ENCODE measurements around the gene IL36RN. TPM values are rescaled to one million over a fixed set of nuclear protein-coding genes. Genes with fewer than 3 reads are reported as not detected.

The IL36RN gene
- total RNA-seq (2014; rRNA removed), result not detected in 2 replicates
- not detected for polyA plus RNA-seq (2012)

DNA sequence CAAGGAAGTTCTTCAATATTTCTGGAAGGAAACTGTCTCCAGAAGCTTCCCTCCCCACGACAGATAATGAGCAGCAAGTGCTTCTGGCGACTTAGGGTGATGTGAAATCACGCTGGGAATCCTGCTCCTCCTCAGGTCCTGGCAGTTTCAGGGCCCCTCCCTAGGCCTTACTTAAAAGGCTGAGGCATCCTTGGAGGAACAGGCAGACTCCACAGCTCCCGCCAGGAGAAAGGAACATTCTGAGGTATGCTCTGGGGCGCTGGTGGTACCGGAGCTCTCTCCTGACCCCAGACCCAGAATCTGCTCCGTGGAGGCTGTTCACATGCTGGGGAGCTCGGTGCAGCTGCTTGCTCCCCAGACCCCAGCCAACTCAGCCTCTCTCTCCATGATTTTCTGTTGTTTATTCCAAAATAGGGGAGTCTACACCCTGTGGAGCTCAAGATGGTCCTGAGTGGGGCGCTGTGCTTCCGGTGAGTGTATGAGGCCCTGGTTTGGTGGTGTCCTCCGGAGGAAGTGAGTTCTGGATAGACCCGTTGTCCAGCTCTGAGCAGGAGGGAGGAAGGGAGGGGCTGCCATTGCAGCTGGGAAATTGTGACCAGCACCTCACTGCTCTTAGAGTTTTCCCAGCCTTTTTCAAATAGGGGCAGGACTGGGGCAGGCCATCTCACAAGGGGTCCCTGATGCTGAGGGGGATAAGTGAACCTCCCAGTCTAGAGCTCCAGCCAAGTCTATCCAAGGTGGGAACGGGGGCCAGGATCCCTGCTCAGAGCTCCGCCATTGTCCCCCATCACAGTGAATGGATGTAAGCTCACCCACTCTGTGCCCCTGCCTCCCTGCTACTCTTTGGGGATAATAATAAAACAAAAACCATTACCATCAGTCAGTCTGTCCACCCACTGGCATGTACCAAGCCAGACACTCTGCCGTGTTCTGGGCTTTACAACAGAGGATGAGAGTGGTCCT is at the start of gene IL36RN:
IL36RN (plus strand) TSS at position 201 of the 963 bp plus-strand sequence; CDS start at position 442, 241 bp downstream.
- no peak for DNase-seq (ENCODE audit: low read depth)

DNA sequence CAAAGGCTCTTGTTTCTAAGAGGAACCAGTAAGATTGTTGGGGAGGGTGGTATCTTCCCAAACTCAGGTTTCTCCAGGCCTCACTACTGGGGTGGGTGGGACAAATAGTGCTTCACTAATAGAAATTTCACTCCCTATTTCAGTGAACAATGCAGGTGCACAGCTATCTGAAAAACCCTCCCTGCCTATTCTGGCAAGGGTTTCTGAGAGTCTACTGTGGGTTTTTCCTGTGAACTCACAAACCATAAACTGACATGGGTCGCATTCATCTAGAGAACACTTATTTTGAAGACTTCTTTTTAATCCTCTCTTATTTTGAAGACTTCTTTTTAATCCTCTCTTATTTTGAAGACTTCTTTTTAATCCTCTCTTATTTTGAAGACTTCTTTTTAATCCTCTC is 49.4 kb upstream of the IL36RN start:
- DNase-seq (ENCODE audit: low read depth), result no peak

DNA sequence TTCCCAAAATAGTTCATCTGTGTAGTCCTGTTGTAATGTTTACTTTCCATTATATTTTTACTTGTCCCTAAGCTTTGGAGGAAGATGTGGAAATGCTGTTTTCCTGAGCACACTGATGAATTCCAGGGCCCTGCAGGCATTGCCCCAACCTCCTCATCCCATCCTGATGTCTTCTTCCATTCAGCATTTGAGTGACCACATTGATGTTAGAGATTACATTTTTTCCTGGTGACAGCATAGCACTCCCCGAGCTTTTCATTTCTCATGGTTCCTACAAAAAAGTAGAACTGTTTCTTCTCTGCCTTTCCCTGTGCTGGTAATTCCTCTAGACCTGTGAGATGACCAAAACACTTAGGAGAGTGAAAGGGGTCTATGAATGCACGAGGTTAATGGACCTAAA is 48.9 kb upstream of the IL36RN start:
- no peak for DNase-seq (ENCODE audit: low read depth)

DNA sequence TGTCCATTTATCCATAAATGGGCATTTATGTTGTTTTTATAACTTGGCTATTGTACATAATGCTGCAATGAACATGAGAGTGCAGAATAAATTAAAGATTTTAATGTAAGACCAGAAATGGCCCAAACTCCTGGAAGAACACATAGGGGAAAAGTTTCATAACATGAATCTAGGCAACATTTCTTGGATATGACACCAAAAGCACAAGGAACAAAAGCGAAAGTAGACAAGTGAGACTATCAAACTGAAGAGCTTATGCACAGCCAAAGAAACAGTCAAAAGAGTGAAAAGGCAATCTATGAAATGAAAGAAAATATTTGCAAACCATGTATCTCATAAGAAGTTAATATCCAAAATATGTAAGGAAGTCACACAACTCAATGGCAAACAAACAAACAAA is 47.9 kb upstream of the IL36RN start:
- DNase-seq (ENCODE audit: low read depth), result no peak

DNA sequence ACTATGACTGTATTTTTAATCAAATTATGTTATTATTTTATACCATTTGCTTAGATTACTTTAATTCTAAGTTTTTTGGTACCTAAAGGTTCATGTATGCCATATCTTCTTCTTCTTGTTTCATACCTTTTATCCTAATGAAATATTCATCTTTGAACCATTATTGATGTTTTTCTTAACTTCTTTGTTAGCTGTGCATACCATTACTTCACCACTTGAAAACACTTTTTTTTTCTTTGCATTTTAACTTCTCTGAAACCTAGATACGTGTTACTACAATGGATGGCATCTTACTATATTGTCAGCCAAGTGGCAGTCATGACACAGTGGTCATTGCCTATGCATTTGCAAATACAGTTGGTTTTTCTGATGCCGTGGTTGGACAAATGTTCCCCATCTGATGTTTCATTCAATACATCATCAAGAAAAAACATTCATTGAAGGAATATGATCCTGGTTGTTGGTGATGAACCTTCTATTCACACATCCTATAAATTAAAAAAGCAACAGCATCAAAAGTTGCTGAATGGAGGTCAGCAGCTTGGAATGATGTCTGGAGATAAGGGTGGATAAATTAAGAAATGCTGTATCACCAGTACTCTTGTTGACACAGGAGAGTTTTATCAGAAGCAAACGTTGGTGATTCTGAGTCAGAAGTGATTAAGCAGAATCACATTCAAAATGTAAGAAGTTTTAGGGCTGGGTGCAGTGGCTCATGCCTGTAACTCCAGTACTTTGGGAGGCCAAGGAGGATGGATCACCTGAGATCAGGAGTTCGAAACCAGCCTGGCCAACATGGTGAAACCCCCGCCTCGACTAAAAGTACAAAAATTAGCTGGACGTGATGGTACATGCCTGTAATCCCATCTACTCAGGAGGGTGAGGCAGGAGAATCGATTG is 46.3 kb upstream of the IL36RN start:
- peak; percentile 8 for DNase-seq (ENCODE audit: low read depth)

DNA sequence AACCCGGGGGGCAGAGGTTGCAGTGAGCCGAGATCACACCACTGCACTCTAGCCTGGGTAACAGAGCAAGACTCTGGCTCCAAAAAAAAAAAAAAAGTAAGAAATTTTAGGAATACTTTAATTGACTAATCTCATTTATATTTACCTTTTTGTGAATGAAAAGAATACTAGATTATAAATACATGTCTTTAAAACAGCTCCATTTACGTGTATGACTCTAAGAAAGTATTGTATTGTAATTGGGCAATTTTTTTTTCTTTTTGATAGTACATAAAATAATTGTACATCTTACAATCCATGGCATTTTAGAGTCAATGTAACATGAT is 45.7 kb upstream of the IL36RN start:
- DNase-seq (ENCODE audit: low read depth), result no peak

DNA sequence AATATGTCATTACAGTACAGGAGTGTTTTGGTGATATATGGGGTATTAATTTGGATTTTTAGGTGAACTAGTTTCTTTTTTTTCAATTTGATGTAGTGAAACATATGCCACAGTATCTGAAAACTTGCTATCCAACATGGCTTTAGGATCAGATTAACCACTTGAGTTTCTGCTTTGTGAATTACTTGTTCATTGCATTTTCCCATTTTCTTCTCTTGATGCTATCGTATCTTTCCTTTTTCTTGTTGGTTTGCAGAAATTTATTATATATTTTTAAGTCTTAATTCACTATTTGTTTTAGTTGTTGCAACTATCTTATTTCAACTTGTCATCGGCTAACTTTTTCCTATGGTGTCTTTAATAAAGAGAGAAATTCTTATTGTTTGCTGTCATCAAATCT is 44.9 kb upstream of the IL36RN start:
- DNase-seq (ENCODE audit: low read depth), result no peak

DNA sequence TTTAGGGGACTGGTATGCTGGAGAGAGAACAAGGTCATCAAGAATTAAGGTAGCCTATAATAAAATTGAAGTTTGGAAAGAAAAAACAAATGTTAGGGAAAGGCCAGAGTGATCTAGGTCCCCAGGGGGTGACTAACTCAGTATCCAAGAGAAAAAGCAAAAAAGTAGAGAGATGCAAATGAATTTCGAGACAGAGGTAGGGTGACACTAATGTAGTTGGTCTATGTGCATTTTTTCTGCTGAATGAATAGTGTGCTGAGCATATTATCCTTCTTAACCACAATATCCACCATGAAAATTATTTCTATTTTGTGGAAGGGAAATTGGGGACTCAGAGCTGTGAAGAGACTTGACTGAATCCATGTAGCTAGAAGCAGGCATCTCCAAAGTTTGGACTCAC is 44.0 kb upstream of the IL36RN start:
- DNase-seq (ENCODE audit: low read depth), result no peak

DNA sequence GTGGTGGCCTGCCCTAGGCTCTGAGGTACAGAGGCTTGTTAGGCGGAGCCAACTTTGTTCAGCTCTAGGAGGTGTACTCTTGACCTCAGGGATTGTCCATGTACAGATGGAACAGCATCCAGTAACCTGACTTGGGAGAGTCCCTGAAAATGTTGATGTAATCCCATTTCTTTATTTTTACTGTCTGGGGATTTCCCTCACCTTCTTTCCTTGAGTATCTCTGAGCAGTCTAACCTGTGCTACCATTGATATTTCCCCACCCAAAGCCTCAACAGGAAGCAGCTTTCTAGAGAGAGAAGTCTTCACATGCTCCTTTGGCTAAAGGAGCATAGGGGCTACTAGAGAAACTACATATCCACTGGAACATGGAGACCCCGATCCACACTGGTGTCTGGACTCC is 43.3 kb upstream of the IL36RN start:
- DNase-seq (ENCODE audit: low read depth), result no peak

DNA sequence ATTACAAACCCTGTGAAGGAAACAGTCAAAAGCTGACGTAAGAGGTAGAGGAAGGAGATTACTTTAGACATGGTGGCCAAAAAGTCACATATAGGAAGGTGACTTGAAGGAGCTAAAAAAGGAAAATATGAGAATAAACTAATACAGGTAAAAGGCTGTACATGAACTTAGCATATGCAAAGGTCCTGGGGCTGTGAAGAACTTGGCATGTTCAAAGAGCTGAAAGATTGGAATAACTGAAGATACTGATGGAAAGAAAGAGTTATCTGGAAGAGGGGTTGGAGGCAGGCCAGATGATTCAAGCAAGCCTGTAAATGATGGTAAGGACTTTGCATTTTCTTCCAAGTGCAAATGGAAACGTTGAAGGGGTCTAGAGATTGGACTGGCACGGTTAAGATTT is 40.5 kb upstream of the IL36RN start:
- DNase-seq (ENCODE audit: low read depth), result no peak

DNA sequence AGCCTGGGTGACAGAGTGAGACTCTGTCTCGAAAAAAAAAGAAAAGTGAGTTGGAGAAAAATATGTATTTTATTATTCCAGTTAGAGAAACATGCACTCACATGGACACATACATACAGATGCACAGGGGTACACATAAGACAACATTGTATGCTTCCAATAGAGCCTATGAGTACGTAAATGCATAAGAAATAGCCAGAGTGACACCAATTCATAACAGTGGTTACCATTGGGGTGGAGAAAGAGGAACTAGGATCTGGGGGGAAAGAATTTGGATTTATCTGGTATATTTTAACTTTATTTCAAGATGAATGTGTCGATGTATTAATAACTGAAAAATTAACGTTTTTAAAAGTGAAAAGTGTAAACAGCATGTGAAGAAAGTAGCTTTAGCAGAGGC is 37.7 kb upstream of the IL36RN start:
- no peak for DNase-seq (ENCODE audit: low read depth)

DNA sequence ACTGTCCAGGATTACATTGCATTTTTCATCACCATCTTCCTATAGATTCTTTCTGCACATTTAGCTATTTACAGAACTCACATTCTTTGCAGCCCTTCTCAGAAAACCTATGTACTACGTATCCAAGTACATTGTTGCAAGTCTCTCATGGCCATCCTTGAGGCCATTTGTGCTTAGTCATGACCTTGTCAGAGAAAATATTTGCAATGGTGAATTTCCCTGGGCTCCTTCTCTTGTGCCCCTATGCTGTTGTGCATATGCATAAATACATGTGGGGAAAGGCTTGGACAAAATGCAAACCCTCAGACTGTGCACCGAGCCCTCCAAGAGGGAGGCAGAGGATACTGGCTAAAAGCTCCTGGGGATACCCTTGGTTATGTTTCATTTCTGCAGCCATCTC is 34.2 kb upstream of the IL36RN start:
- DNase-seq (ENCODE audit: low read depth), result no peak

DNA sequence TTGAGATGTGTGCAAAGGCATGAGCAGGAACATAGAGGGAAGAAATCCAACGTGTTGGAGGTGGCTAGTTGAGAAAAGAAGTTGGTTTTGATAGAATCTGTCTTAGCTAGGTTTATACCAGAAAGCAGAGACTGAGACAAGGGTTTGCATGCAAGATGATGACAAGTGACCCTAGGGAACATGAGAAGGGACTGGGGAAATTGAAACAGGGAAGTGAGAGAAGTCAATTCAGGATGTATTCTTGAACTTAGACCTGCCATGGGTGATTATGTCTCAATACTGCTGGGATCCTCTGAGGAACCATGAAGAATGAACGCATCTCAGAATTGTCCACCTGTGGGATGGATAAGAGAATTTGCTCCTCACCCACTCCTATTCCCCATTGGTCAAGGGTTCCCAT is 33.3 kb upstream of the IL36RN start:
- no peak for DNase-seq (ENCODE audit: low read depth)

DNA sequence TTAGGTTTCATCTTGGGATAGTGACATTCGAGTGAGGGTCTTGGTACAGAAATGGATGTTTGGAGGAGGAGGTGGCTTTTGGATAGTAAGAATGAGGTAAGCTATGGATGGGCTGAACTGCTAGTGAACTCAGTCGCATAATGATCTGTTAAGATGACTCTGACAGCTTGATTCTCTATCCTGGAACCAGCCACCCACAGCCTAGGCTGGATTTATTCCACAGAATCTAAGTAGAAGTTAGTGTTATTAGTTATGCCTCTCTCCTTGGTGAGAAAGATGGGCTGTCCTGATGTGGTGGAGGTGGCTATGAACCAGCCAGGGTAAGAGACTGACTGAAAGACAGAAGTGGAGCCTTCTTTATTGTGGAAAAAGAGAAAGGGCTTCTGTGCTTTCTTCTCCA is 31.3 kb upstream of the IL36RN start:
- DNase-seq (ENCODE audit: low read depth), result no peak

DNA sequence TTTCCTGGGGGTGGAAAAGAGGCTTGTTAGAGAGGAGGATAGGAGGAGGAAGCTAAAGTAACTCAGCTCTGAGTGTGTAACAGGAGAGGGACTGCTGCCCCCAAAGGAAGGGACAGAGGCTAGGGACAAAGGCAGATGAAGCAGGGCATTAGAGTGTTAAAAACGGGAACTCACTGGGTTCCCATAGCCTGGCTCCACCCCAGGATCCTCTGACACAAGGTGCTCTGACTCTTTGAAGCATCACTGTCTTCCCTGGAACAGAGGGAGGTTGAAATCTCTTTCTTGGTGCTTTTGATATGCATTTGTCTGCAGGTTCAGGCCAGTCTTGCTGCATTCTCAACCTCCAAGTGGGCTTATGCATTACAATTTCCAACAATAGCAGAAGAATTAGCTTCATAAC is 30.9 kb upstream of the IL36RN start:
- no peak for DNase-seq (ENCODE audit: low read depth)

DNA sequence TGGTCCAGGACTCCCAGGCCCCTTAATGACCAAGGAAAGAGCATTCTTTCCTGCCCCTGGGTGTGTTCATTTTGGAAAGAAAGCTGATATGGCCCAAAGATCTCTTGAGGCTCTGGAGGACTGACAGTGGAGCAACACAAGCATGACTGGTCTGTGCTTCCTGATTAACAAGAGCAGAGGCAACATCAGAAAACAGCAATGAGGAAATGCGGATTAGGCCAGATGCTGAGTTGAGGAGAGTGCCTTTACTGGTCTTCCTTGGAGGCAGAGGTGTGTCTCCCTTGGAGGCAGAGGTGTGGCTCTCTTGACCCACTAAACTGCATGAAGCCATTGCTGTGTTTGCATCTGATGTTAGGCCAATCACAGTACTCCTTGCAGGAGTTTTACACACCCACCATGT is 26.3 kb upstream of the IL36RN start:
- no peak for DNase-seq (ENCODE audit: low read depth)

DNA sequence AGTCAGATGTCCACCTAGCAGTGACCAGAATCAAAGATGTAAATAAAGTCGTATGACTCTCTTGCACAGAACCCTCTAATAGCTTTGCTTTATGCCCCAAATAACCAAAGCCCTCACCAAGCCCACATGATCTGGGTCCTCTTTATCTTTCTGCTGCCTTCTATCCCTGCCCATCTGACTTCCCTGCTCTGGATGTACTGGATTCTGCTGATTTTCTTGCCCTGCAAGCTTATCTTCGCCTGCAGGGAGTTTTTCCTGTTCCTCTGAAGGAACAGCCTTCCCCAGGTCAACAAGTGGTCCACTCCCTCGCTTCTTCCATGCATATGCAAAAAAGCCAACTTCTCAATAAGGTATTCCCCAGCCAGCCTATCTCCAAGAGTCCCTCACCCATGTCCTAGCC is 25.0 kb upstream of the IL36RN start:
- no peak for DNase-seq (ENCODE audit: low read depth)

DNA sequence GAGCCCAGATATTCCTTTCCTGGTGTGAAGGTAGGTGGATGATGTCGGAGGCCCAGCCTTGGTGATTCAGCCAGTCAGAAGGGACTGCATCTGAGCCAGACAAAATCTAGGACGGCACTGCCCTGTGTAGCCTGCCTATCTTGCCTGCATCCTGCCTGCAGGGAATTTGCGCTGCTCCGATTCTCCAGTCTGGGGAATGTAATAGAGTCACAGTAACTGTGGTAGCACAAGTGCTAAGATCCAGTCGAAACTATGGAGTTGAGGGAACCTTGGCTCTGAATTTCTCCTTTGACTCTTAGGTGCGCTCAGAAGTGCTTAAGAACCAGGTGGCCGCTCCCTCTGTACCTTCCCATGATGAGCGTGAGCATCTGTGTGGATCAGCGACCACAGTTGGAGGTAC is 22.2 kb upstream of the IL36RN start:
- DNase-seq (ENCODE audit: low read depth), result no peak

DNA sequence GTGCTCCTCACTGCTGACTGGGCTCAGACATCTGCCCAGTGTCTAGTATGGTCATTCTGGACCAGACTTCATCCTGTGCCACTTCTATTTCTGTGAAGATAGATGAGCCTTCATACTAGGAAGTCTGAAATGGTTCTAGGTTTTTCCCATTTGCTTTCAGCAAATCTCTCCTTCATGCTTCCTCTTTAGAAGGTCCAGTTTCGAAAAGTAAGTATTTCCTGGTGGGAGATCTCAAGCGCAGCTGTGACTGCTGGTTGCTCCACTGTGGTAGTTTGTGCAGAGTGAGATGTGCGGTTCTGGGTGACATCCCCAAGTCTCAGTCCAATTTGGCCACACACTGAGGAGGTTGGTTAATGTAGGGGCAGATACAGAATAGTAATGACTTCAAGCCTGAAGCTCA is 20.7 kb upstream of the IL36RN start:
- no peak for DNase-seq (ENCODE audit: low read depth)

DNA sequence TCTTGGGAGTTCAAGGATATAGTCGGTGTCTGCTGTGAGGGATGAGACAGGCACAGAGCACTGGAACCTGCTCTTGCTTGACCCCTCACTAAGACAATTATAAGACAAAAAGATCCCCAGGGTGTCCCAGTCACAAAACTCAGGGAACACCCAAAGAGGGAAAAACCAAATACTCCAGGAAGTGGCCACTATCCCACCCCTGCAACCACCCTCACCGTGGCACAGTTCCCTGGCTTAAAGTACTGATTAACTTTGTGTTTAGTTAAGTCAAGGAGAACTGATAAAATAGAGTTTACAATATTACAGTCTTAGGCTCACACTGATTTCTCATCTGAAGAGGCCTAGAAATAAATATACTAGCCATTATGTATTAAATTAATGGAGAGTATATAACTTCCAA is 19.8 kb upstream of the IL36RN start:
- no peak for DNase-seq (ENCODE audit: low read depth)

DNA sequence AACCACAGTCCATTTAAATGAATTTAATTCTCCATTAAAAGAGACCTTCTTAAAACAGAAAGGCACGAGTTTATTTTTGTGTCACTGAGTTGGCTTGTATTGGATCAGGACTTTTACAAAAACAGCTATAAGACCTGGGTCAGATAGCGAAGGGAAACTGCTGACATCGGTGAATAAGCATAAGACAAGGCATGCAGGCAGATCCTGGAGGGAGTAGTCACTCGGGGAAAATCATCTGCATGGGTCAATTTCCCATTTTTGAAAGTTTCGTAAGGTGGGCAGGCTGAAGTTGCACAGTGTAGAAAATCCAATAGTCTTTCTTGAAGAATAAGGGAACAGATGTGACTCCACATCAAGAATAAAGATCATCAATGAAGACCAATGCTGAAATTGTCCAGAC is 19.3 kb upstream of the IL36RN start:
- DNase-seq (ENCODE audit: low read depth), result no peak

DNA sequence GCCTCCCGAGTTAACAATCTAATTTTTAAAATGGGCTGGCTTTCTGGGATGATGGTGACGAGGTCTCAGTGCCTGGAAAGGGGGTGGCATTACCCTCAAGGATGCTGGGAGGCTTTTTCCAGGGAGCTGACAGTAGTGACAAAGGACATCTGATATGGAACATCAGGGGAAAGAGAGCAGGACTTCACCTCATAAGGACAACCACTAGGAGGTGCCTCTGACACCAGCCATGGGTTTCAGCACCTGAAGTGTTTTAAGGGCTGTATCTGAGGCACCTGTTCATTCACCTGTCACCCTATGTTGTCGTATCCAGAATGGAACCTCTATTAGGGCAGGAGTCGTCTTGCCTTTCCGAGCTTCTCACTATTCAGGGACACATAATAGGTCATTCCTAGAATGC is 17.1 kb upstream of the IL36RN start:
- no peak for DNase-seq (ENCODE audit: low read depth)

DNA sequence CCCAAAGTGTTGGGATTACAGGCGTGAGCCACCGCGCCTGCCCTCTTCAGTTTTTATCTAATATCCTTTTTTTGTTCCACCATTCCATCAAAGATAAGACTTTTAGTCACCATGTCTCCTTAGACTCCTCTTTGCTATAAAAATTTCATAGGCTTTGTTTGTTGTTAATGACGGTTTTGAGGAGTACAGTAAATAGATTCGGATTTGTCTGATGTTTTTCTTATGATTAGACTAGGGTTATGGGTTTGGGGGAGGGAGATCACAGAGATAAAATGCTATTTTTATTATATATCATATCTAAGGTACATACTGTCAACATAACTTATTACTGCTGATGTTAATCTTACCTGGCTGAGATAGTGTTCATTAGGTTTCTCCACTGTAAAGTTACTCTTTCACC is 12.5 kb upstream of the IL36RN start:
- DNase-seq (ENCODE audit: low read depth), result no peak

All from LHCN-M2 (cell line).